Peyer's patch (tissue), 4 donors: ENCODE data around the gene TRAPPC6A. TPM values are rescaled to one million over a fixed set of nuclear protein-coding genes. Genes with fewer than 3 reads are reported as not detected.

Source experiments
- DNase-seq, 3 donors: peaks; one replicate each; pipeline ENCODE4 v3.0.0-alpha.2; 2017 to 2019
- H3K27ac ChIP-seq, 4 donors: fragments of 200-600 bp; sonication (generic); one replicate each; pipeline ENCODE4 v1.5.1; 2016 to 2019
- H3K27me3 ChIP-seq, 2 donors: fragments of 200-600 bp; sonication (generic); one replicate each; pipeline ENCODE4 v1.5.1; 2019
- H3K36me3 ChIP-seq, 3 donors: fragments of 200-600 bp; sonication (generic); one replicate each; pipeline ENCODE4 v1.5.1; 2016 to 2019
- H3K4me1 ChIP-seq, 4 donors: fragments of 200-600 bp; sonication (generic); one replicate each; pipeline ENCODE4 v1.5.1; 2016 to 2019
- H3K4me3 ChIP-seq, 4 donors: fragments of 200-600 bp; sonication (generic); 1 replicate in 3 of 4; 2 replicates in 1 of 4; pipeline ENCODE4 v1.5.1; 2016 to 2019; ENCODE audit warnings: mild to moderate bottlenecking in 1 of 4
- H3K9me3 ChIP-seq, 4 donors: fragments of 200-600 bp; sonication (generic); one replicate each; pipeline ENCODE4 v1.5.1; 2016 to 2019; ENCODE audit warnings: mild to moderate bottlenecking in 1 of 4
- POLR2A ChIP-seq, 2 donors: fragments of 450-650 bp; IDR thresholded peaks; one replicate each; pipeline ENCODE4 v1.5.1; 2017; ENCODE audit warnings: antibody characterized with exemption in 2 of 2, mild to moderate bottlenecking in 2 of 2, moderate library complexity in 2 of 2
- total RNA-seq, 4 donors: library from RNA; depleted of rRNA; stranded (reverse); fragments of >200 nt; gene quantifications; one replicate each; pipeline ENCODE4 v1.1.0, GENCODE V29; 2016
- TF ChIP-seq, protein P1 (sequence below), 6 experiments: fragments of 450-650 bp in 4 of 6; fragments of 200-600 bp in 2 of 6; sonication (generic) in 1 of 6; IDR thresholded peaks; one replicate each; pipeline ENCODE4 v1.5.1; 2017 to 2019; ENCODE audit warnings: antibody characterized with exemption in 6 of 6, mild to moderate bottlenecking in 3 of 6, moderate library complexity in 1 of 6

The TRAPPC6A gene
- total RNA-seq, 4 donors from 2014 or later = 11.4 to 58.6 (median 21.6) TPM

DNA sequence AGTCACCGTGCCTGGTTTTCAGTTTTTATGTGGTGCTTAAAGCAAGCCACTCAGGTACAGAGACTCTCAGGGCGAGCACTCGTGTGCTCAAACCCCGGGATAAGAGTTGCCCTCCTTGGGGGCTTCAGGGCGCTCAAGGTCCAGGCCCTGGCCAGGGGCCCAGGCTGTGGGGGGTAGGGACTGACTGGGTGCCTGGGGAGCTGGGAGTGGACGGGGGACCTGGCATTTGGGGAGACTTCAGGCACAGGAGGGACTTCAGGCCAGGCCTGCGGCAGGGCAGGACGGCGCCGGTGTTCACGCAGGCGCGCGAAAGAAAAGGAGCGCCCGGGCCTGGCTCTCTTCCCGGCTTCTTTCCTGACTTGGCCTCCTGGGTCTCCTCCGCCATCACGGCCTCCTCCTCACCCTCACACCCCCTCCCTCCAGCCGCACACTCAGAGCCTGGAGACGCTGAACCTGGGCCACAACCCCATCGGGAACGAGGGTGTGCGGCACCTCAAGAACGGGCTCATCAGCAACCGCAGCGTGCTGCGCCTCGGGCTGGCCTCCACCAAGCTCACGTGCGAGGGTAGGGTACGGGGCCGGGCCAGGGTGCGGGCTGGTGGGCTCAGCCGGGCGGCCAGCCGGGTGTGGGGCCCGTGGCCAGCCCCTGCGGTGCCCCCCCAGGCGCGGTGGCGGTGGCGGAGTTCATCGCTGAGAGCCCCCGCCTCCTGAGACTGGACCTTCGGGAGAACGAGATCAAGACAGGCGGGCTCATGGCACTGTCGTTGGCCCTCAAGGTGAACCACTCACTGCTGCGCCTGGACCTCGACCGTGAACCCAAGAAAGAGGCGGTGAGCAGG is 33.4 kb downstream of the TRAPPC6A start:
- no peaks in the 10 kb centered on the region for H3K27me3 ChIP-seq
- no peak overlapping the region for H3K4me3 ChIP-seq
- no peaks in the 10 kb centered on the region for H3K9me3 ChIP-seq
- no peak for DNase-seq
- no peak overlapping the region for H3K27ac ChIP-seq
- H3K36me3 ChIP-seq = peaks cover 0 to 69% (median 0%) of the 10 kb centered on the region in 3 donors
- H3K4me1 ChIP-seq = no peaks in the 10 kb centered on the region
- TF ChIP-seq POLR2A (IDR thresholded peaks at IDR 0.05) = no peak
- TF ChIP-seq, protein P1, sequence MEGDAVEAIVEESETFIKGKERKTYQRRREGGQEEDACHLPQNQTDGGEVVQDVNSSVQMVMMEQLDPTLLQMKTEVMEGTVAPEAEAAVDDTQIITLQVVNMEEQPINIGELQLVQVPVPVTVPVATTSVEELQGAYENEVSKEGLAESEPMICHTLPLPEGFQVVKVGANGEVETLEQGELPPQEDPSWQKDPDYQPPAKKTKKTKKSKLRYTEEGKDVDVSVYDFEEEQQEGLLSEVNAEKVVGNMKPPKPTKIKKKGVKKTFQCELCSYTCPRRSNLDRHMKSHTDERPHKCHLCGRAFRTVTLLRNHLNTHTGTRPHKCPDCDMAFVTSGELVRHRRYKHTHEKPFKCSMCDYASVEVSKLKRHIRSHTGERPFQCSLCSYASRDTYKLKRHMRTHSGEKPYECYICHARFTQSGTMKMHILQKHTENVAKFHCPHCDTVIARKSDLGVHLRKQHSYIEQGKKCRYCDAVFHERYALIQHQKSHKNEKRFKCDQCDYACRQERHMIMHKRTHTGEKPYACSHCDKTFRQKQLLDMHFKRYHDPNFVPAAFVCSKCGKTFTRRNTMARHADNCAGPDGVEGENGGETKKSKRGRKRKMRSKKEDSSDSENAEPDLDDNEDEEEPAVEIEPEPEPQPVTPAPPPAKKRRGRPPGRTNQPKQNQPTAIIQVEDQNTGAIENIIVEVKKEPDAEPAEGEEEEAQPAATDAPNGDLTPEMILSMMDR (IDR thresholded peaks at IDR 0.05) = no peak

DNA sequence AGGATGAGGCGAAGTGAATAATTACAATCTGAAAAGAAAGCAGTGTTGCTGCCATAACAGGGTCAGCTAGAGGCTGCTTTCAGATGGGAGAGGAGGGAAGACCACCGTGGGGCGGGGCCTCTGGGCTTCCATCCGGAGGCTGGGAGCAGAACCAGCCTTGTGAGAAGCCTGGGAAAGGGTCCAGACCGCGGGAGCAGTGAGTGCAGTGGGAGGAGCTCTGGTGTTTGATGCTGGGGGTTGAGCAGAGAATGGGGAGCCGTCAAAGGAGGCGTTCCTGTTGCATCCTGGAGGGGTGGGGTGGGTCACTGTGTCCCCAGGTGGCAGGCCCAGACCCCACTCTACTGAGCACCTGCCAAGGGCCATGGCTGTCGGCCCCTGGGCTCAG is 35.3 kb downstream of the TRAPPC6A start:
- Histone ChIP-seq H3K27ac (no peak overlapping the region), H3K4me3 (no peak overlapping the region), H3K4me1 (no peaks in the 10 kb centered on the region), H3K27me3 (no peaks in the 10 kb centered on the region), H3K36me3 (peaks cover 0 to 69% (median 0%) of the 10 kb centered on the region in 3 donors), H3K9me3 (no peaks in the 10 kb centered on the region)
- no peak for DNase-seq
- TF ChIP-seq POLR2A (IDR thresholded peaks at IDR 0.05) = no peak
- TF ChIP-seq, protein P1 (IDR thresholded peaks at IDR 0.05) = no peak

DNA sequence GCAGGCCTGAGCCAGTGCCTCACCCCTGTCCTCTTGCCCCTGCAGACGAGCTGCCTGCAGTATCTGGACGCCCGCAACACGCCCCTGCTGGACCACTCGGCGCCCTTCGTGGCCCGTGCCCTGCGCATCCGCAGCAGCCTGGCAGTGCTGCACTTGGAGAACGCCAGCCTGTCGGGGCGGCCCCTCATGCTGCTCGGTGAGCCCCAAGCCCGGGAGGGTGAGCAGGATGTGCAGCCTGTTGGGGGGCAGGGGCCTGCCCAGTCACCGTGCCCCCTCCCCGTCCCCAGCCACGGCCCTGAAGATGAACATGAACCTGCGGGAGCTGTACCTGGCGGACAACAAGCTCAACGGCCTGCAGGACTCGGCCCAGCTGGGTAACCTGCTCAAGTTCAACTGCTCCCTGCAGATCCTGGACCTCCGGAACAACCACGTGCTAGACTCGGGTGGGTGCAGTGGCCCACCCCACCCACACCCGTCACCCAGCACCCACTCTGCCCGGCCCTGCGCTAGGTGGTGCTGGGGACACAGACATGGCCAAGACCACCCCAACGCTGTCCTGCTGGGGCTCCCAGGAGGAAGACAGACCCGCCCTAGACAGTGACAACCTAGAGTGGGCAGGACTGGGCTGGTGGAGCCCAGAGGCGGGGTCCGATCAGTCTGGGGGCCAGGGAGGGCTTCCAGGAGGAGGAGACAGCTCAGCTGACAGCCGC is 35.9 kb downstream of the TRAPPC6A start:
- Histone ChIP-seq H3K27me3 (no peaks in the 10 kb centered on the region), H3K27ac (no peak overlapping the region), H3K4me3 (no peak overlapping the region), H3K9me3 (no peaks in the 10 kb centered on the region), H3K4me1 (no peaks in the 10 kb centered on the region), H3K36me3 (peaks cover 0 to 65% (median 0%) of the 10 kb centered on the region in 3 donors)
- no peak for DNase-seq
- no peak for TF ChIP-seq POLR2A (IDR thresholded peaks at IDR 0.05)
- TF ChIP-seq, protein P1 (IDR thresholded peaks at IDR 0.05) = no peak

- peaks cover 0 to 61% (median 0%) of the 10 kb centered on the region in 3 donors for H3K36me3 ChIP-seq
- H3K4me1 ChIP-seq = peaks cover 0 to 6% (median 0%) of the 10 kb centered on the region in 4 donors
- TF ChIP-seq, protein P1 (IDR thresholded peaks at IDR 0.05) = no peak
- no peak for TF ChIP-seq POLR2A (IDR thresholded peaks at IDR 0.05)
- no peaks in the 10 kb centered on the region for H3K9me3 ChIP-seq
- H3K27ac ChIP-seq = no peak overlapping the region
- H3K4me3 ChIP-seq = no peak overlapping the region
- no peaks in the 10 kb centered on the region for H3K27me3 ChIP-seq
- DNase-seq = no peak
Measured at GRCh38 chr19:45141203-45141900, 36.7 kb downstream of the TRAPPC6A start.

DNA sequence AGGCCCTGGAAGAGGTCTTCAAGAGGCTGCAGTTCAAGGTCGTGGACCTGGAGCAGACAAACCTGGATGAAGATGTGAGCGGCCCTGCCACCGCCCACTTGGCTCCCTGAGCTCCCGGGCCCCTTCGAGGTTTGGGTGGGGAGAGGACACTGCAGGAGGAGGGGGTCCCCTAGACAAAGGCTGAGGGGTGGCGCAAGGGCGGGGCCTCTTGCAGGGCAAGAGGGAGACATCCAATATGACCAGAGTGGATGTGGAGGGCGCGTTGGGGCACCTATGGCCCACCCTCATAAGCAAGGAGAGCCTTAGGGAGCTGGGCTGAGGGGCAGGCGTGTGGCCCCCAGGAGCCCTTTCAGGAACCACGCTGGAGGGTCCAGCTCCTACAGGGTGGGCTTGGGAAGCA is 37.5 kb downstream of the TRAPPC6A start:
- no peak overlapping the region for H3K27ac ChIP-seq
- no peak for TF ChIP-seq POLR2A (IDR thresholded peaks at IDR 0.05)
- TF ChIP-seq, protein P1 (IDR thresholded peaks at IDR 0.05) = no peak
- H3K27me3 ChIP-seq = no peaks in the 10 kb centered on the region
- H3K36me3 ChIP-seq = peaks cover 0 to 53% (median 0%) of the 10 kb centered on the region in 3 donors
- H3K4me3 ChIP-seq = no peak overlapping the region
- DNase-seq = no peak
- H3K4me1 ChIP-seq = peaks cover 0 to 7% (median 0%) of the 10 kb centered on the region in 4 donors
- no peaks in the 10 kb centered on the region for H3K9me3 ChIP-seq
